HepG2 (cell line): Measurements from ENCODE around the gene DYNC1I2. TPM values are rescaled to one million over a fixed set of nuclear protein-coding genes. Genes with fewer than 3 reads are reported as not detected.

Experiments used
- ATAC-seq: fragments of 200-7000 bp; cut with Tn5 transposase; 3 replicates; pipeline ENCODE4 v1.9.1; 2020; ENCODE audit warnings: mild to moderate bottlenecking, moderate library complexity
- BruUV-seq: library from RNA; stranded (reverse); fragments of 400-500 nt; replicated peaks from 2 replicates; lab custom pipeline; 2021; lab: Mats Ljungman, UMichigan
- CTCF ChIA-PET: fragments of 300-600 bp; formaldehyde crosslinking; extraction: SDS; loops from one replicate; lab custom pipeline; 2021; ENCODE audit warnings: low total read pairs, inconsistent platforms, low intra/inter-chr PET ratio; lab: Yijun Ruan, JAX
- POLR2A ChIA-PET: fragments of 350-600 bp; sonication (Branson Sonifier 250); formaldehyde crosslinking; loops from one replicate; lab custom pipeline; 2020; ENCODE audit warnings: antibody characterized with exemption, inconsistent platforms; lab: Yijun Ruan, JAX
- DNase-seq: peaks from one replicate; pipeline ENCODE4 v3.0.0-alpha.2; 2015; ENCODE audit warnings: low spot score
- FAIRE-seq: peaks from 3 replicates; lab custom pipeline; 2011; peaks lifted over from hg19 to GRCh38; lab: Jason Lieb, UNC
- H2AFZ ChIP-seq: one replicate; pipeline ENCODE4 v1.6.1; 2011; ENCODE audit warnings: low read length, inconsistent platforms
- H3K27ac ChIP-seq: fragments of 300-600 bp; 3 replicates; pipeline ENCODE4 v1.8.0; 2011; ENCODE audit warnings: mixed run types, mild to moderate bottlenecking, mixed read lengths, low read length, inconsistent platforms; ENCODE audit not compliant: insufficient read depth; ENCODE audit errors: extremely low read length
- H3K27me3 ChIP-seq, 2 experiments: fragments of 200-600 bp in 1 of 2; 2 replicates in 1 of 2; 3 replicates in 1 of 2; pipeline versions ENCODE4 v1.6.0 to v1.8.0; 2011; ENCODE audit warnings: low read length in 2 of 2, mild to moderate bottlenecking in 2 of 2, moderate library complexity in 2 of 2, inconsistent platforms in 1 of 2; ENCODE audit not compliant: insufficient read depth in 2 of 2, control insufficient read depth in 1 of 2
- H3K36me3 ChIP-seq, 2 experiments: fragments of 200-600 bp in 1 of 2; replicated peaks in 1 of 2; 2 replicates in 1 of 2; 3 replicates in 1 of 2; pipeline versions ENCODE4 v1.5.1 to v1.8.0; 2011; ENCODE audit warnings: low read length in 2 of 2, inconsistent platforms in 1 of 2; ENCODE audit not compliant: insufficient read depth in 2 of 2, control insufficient read depth in 1 of 2
- H3K4me1 ChIP-seq: 2 replicates; pipeline ENCODE4 v1.5.1; 2012; ENCODE audit warnings: low read length, inconsistent platforms; ENCODE audit not compliant: insufficient read depth
- H3K4me2 ChIP-seq: 2 replicates; pipeline ENCODE4 v1.6.0; 2011; ENCODE audit warnings: low read depth, low read length, inconsistent platforms
- H3K4me3 ChIP-seq, 3 experiments: fragments of 200-600 bp in 1 of 3; sonication (generic), shearing (Covaris generic) in 1 of 3; replicated peaks in 1 of 3; 2 replicates each; pipeline ENCODE4 v1.5.1; 2011 to 2016; ENCODE audit warnings: low read length in 3 of 3, inconsistent platforms in 2 of 3, low read depth in 2 of 3, mild to moderate bottlenecking in 2 of 3, control low read depth in 1 of 3, mixed read lengths in 1 of 3; ENCODE audit not compliant: insufficient read depth in 1 of 3
- H3K79me2 ChIP-seq: one replicate; pipeline ENCODE4 v1.6.1; 2011; ENCODE audit warnings: low read length, inconsistent platforms; ENCODE audit not compliant: insufficient read depth
- H3K9ac ChIP-seq: 2 replicates; pipeline ENCODE4 v1.6.0; 2011; ENCODE audit warnings: mild to moderate bottlenecking, low read depth, low read length, inconsistent platforms; ENCODE audit not compliant: insufficient read depth
- H3K9me3 ChIP-seq: 2 replicates; pipeline ENCODE4 v1.5.1; 2012; ENCODE audit warnings: mild to moderate bottlenecking, low read length
- H4K20me1 ChIP-seq: 2 replicates; pipeline ENCODE4 v1.6.0; 2011; ENCODE audit warnings: inconsistent platforms, mild to moderate bottlenecking, low read length, moderate library complexity; ENCODE audit not compliant: insufficient read depth
- CEBPG ChIP-seq: IDR thresholded peaks from 2 replicates; pipeline ENCODE4 v1.6.1; 2016
- GPN1 ChIP-seq: sonication (generic); formaldehyde crosslinking; IDR thresholded peaks from 2 replicates; pipeline ENCODE4 v1.5.1; 2020; ENCODE audit warnings: missing genetic modification reagents, borderline replicate concordance
- IKZF1 ChIP-seq: fragments of 450-650 bp; IDR thresholded peaks from 2 replicates; pipeline ENCODE4 v1.7.1; 2016
- ZBTB21 ChIP-seq: sonication (generic); formaldehyde crosslinking; IDR thresholded peaks from 2 replicates; pipeline ENCODE4 v1.4.0; 2020; ENCODE audit warnings: missing genetic modification reagents
- ZC3H13 ChIP-seq: sonication (generic); formaldehyde crosslinking; IDR thresholded peaks from 2 replicates; pipeline ENCODE4 v1.8.1; 2023; ENCODE audit warnings: mild to moderate bottlenecking, missing genetic modification reagents, moderate library complexity
- ZNF234 ChIP-seq: sonication (generic); formaldehyde crosslinking; conservative IDR thresholded peaks from 2 replicates; pipeline ENCODE4 v1.5.1; 2020; ENCODE audit warnings: mild to moderate bottlenecking, missing genetic modification reagents
- ZNF550 ChIP-seq: sonication (generic); formaldehyde crosslinking; IDR thresholded peaks from 2 replicates; pipeline ENCODE4 v1.4.0; 2020; ENCODE audit warnings: mild to moderate bottlenecking, missing genetic modification reagents, borderline replicate concordance
- WGBS: methylation state at CpG from one replicate; pipeline ENCODE4 v1.1.6; 2017; ENCODE audit warnings: low lambda C conversion rate; 5-methylcytosine and 5-hydroxymethylcytosine counted together
- in situ Hi-C: cut with HindIII; loops from 2 replicates; pipeline ENCODE4 v1.10.0; 2017; ENCODE audit warnings: low pct_unique_long_range_greater_than_20kb; ENCODE audit not compliant: extremely low pct_ligation_motif_present
- intact Hi-C: fragments of 100-400 bp; cut with micrococcal nuclease; formaldehyde crosslinking; loops from one replicate; pipeline ENCODE4 v1.10.0; 2022; ENCODE audit not compliant: unreplicated experiment
- polyA plus RNA-seq, 8 experiments: library from polyadenylated mRNA; depleted of rRNA in 3 of 8; stranded (reverse) in 7 of 8; unstranded in 1 of 8; fragments of >200 nt; fragmentation: Illumina TruSeq in 4 of 8; extraction: Trizol in 4 of 8; gene quantifications; 2 replicates each; pipeline versions ENCODE4 v1.2.1 to v1.2.3, GENCODE V29; 2011 to 2016; ENCODE audit warnings: low read depth in 4 of 8, missing spikeins in 1 of 8, mixed read lengths in 1 of 8; ENCODE audit not compliant: insufficient read depth in 1 of 8
- total RNA-seq, 5 experiments: library from RNA; depleted of rRNA; stranded (reverse); fragments of >200 nt; fragmentation: Illumina TruSeq; extraction: Trizol; gene quantifications; 2 replicates each; pipeline ENCODE4 v1.2.3, GENCODE V29; 2016; ENCODE audit warnings: low read depth in 1 of 5
- TF ChIP-seq, protein P1 (sequence below): sonication (generic); formaldehyde crosslinking; IDR thresholded peaks from 2 replicates; pipeline ENCODE4 v1.8.0; 2022; ENCODE audit warnings: mild to moderate bottlenecking, missing genetic modification reagents, borderline replicate concordance
- TF ChIP-seq, protein P2 (sequence below), 2 experiments: sonication (generic) in 1 of 2; formaldehyde crosslinking in 1 of 2; IDR thresholded peaks; 2 replicates each; pipeline versions ENCODE4 v1.6.1 to v1.9.0; 2014 to 2022; ENCODE audit warnings: antibody characterized with exemption in 1 of 2, borderline replicate concordance in 1 of 2, inconsistent platforms in 1 of 2, low read depth in 1 of 2, missing genetic modification reagents in 1 of 2
- TF ChIP-seq, protein P3 (sequence below): sonication (generic); formaldehyde crosslinking; IDR thresholded peaks from 2 replicates; pipeline ENCODE4 v1.4.0; 2020; ENCODE audit warnings: missing genetic modification reagents

The DYNC1I2 gene
- total and polyA plus RNA-seq, 2 of the 13 experiments (the other 11 are each of a cell fraction or from before 2014, with no cell fraction given) = 84.0 to 99.8 TPM

DNA sequence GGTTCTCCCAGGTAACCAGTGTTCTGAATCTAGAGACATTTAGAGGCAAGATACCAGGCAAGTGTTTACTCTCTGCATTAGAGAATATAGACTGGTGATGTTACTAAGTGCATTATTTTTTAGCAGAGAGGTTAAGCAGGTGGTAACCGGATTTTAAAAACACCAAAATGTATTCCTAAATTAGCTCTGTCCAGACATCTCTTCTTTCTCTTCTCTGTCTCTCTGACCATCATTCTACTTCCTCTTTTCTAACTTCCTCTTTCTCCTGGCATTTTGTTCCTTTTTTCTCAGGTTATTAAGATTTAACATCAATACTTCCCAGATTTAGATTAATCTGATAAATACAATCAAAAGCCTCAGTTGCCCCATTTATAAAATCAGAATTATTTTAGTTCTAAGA, 31.7 kb upstream of the DYNC1I2 start:
- Histone ChIP-seq H3K9ac (no peak overlapping the region), H2AFZ (no peak overlapping the region), H3K4me3 (no peak overlapping the region), H4K20me1 (no peaks in the 10 kb centered on the region), H3K4me2 (no peak overlapping the region), H3K27me3 (no peaks in the 10 kb centered on the region), H3K36me3 (no peaks in the 10 kb centered on the region), H3K27ac (no peak overlapping the region), H3K79me2 (no peaks in the 10 kb centered on the region), H3K9me3 (no peaks in the 10 kb centered on the region), H3K4me1 (no peaks in the 10 kb centered on the region)
- in situ Hi-C loops (no loop called here), intact Hi-C loops (no loop called here)
- 3% methylated on average over 1 of the region's 1 CpG for WGBS
- ChIA-PET POLR2A (no interaction called here), CTCF (no interaction called here)
- no TSS peak for BruUV-seq
- no peak for DNase-seq
- no peak for FAIRE-seq
- ATAC-seq = no peak
- no peak for TF ChIP-seq ZNF550
- TF ChIP-seq, protein P1, sequence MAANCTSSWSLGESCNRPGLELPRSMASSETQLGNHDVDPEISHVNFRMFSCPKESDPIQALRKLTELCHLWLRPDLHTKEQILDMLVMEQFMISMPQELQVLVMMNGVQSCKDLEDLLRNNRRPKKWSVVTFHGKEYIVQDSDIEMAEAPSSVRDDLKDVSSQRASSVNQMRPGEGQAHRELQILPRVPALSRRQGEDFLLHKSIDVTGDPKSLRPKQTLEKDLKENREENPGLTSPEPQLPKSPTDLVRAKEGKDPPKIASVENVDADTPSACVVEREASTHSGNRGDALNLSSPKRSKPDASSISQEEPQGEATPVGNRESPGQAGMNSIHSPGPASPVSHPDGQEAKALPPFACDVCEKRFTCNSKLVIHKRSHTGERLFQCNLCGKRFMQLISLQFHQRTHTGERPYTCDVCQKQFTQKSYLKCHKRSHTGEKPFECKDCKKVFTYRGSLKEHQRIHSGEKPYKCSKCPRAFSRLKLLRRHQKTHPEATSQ (CRISPR knock-in tag) = no peak
- TF ChIP-seq CEBPG (CRISPR knock-in tag) = no peak
- TF ChIP-seq, protein P2, sequence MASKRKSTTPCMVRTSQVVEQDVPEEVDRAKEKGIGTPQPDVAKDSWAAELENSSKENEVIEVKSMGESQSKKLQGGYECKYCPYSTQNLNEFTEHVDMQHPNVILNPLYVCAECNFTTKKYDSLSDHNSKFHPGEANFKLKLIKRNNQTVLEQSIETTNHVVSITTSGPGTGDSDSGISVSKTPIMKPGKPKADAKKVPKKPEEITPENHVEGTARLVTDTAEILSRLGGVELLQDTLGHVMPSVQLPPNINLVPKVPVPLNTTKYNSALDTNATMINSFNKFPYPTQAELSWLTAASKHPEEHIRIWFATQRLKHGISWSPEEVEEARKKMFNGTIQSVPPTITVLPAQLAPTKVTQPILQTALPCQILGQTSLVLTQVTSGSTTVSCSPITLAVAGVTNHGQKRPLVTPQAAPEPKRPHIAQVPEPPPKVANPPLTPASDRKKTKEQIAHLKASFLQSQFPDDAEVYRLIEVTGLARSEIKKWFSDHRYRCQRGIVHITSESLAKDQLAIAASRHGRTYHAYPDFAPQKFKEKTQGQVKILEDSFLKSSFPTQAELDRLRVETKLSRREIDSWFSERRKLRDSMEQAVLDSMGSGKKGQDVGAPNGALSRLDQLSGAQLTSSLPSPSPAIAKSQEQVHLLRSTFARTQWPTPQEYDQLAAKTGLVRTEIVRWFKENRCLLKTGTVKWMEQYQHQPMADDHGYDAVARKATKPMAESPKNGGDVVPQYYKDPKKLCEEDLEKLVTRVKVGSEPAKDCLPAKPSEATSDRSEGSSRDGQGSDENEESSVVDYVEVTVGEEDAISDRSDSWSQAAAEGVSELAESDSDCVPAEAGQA (IDR thresholded peaks at IDR 0.05; ENCODE audit: low read depth) = no peak
- TF ChIP-seq, protein P2 (CRISPR knock-in tag; IDR thresholded peaks at IDR 0.05; ENCODE audit: borderline replicate concordance) = no peak
- no peak for TF ChIP-seq GPN1 (CRISPR knock-in tag)
- TF ChIP-seq, protein P3, sequence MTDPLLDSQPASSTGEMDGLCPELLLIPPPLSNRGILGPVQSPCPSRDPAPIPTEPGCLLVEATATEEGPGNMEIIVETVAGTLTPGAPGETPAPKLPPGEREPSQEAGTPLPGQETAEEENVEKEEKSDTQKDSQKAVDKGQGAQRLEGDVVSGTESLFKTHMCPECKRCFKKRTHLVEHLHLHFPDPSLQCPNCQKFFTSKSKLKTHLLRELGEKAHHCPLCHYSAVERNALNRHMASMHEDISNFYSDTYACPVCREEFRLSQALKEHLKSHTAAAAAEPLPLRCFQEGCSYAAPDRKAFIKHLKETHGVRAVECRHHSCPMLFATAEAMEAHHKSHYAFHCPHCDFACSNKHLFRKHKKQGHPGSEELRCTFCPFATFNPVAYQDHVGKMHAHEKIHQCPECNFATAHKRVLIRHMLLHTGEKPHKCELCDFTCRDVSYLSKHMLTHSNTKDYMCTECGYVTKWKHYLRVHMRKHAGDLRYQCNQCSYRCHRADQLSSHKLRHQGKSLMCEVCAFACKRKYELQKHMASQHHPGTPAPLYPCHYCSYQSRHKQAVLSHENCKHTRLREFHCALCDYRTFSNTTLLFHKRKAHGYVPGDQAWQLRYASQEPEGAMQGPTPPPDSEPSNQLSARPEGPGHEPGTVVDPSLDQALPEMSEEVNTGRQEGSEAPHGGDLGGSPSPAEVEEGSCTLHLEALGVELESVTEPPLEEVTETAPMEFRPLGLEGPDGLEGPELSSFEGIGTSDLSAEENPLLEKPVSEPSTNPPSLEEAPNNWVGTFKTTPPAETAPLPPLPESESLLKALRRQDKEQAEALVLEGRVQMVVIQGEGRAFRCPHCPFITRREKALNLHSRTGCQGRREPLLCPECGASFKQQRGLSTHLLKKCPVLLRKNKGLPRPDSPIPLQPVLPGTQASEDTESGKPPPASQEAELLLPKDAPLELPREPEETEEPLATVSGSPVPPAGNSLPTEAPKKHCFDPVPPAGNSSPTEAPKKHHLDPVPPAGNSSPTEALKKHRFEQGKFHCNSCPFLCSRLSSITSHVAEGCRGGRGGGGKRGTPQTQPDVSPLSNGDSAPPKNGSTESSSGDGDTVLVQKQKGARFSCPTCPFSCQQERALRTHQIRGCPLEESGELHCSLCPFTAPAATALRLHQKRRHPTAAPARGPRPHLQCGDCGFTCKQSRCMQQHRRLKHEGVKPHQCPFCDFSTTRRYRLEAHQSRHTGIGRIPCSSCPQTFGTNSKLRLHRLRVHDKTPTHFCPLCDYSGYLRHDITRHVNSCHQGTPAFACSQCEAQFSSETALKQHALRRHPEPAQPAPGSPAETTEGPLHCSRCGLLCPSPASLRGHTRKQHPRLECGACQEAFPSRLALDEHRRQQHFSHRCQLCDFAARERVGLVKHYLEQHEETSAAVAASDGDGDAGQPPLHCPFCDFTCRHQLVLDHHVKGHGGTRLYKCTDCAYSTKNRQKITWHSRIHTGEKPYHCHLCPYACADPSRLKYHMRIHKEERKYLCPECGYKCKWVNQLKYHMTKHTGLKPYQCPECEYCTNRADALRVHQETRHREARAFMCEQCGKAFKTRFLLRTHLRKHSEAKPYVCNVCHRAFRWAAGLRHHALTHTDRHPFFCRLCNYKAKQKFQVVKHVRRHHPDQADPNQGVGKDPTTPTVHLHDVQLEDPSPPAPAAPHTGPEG (CRISPR knock-in tag) = no peak
- TF ChIP-seq ZNF234 = no peak
- TF ChIP-seq ZC3H13 (CRISPR knock-in tag) = no peak
- no peak for TF ChIP-seq IKZF1
- TF ChIP-seq ZBTB21 (CRISPR knock-in tag) = no peak
